Measurements from ENCODE around the gene LIN7B.

GRCh38 chr19:49119411-49120324, 5.5 kb downstream of the LIN7B start, which contains the start of gene PPFIA3:
- TF ChIP-seq YY1 (IDR thresholded peaks at IDR 0.05; ENCODE audit: low read depth) = peak; percentile 58; the same call in 1 of the 2 replicates
- no peak for TF ChIP-seq EP300 (IDR thresholded peaks at IDR 0.05; ENCODE audit: borderline replicate concordance)
- TF ChIP-seq, protein P1, sequence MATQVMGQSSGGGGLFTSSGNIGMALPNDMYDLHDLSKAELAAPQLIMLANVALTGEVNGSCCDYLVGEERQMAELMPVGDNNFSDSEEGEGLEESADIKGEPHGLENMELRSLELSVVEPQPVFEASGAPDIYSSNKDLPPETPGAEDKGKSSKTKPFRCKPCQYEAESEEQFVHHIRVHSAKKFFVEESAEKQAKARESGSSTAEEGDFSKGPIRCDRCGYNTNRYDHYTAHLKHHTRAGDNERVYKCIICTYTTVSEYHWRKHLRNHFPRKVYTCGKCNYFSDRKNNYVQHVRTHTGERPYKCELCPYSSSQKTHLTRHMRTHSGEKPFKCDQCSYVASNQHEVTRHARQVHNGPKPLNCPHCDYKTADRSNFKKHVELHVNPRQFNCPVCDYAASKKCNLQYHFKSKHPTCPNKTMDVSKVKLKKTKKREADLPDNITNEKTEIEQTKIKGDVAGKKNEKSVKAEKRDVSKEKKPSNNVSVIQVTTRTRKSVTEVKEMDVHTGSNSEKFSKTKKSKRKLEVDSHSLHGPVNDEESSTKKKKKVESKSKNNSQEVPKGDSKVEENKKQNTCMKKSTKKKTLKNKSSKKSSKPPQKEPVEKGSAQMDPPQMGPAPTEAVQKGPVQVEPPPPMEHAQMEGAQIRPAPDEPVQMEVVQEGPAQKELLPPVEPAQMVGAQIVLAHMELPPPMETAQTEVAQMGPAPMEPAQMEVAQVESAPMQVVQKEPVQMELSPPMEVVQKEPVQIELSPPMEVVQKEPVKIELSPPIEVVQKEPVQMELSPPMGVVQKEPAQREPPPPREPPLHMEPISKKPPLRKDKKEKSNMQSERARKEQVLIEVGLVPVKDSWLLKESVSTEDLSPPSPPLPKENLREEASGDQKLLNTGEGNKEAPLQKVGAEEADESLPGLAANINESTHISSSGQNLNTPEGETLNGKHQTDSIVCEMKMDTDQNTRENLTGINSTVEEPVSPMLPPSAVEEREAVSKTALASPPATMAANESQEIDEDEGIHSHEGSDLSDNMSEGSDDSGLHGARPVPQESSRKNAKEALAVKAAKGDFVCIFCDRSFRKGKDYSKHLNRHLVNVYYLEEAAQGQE (IDR thresholded peaks at IDR 0.05; ENCODE audit: low read depth) = peak; percentile 97
- TF ChIP-seq MAX (IDR thresholded peaks at IDR 0.05) = peak; percentile 90
